Esophagus muscularis mucosa (tissue), 4 donors: ENCODE results near the gene ATE1. TPM values are rescaled to one million over a fixed set of nuclear protein-coding genes. Genes with fewer than 3 reads are reported as not detected.

ENCODE experiments used
- DNase-seq: peaks from one replicate; pipeline ENCODE4 v3.0.0-alpha.2; 2017; ENCODE audit errors: extremely low spot score
- H3K27ac ChIP-seq, 4 donors: fragments of 200-600 bp; sonication (generic); replicated peaks in 1 of 4; 1 replicate in 3 of 4; 2 replicates in 1 of 4; pipeline ENCODE4 v1.5.1; 2016 to 2019; ENCODE audit warnings: mild to moderate bottlenecking in 1 of 4
- H3K27me3 ChIP-seq, 4 donors: fragments of 200-600 bp; sonication (generic); one replicate each; pipeline versions ENCODE4 v1.5.1 to v1.6.0; 2016 to 2019
- H3K36me3 ChIP-seq, 4 donors: fragments of 200-600 bp; sonication (generic); one replicate each; pipeline ENCODE4 v1.5.1; 2016 to 2019
- H3K4me1 ChIP-seq, 4 donors: fragments of 200-600 bp; sonication (generic); one replicate each; pipeline ENCODE4 v1.5.1; 2016 to 2019
- H3K4me3 ChIP-seq, 4 donors: fragments of 200-600 bp; sonication (generic); 1 replicate in 2 of 4; 2 replicates in 2 of 4; pipeline ENCODE4 v1.5.1; 2016 to 2019; ENCODE audit warnings: mild to moderate bottlenecking in 4 of 4, moderate library complexity in 1 of 4
- H3K9me3 ChIP-seq, 4 donors: fragments of 200-600 bp; sonication (generic); 1 replicate in 3 of 4; 2 replicates in 1 of 4; pipeline ENCODE4 v1.5.1; 2016 to 2019
- CTCF ChIP-seq, 3 experiments: fragments of 200-600 bp in 2 of 3; fragments of 450-650 bp in 1 of 3; sonication (generic) in 2 of 3; IDR thresholded peaks; one replicate each; pipeline ENCODE4 v1.5.1; 2017 to 2019; ENCODE audit warnings: antibody characterized with exemption in 3 of 3, mild to moderate bottlenecking in 2 of 3, moderate library complexity in 1 of 3
- EP300 ChIP-seq: sonication (generic); formaldehyde crosslinking; IDR thresholded peaks from one replicate; pipeline ENCODE4 v1.6.1; 2017; ENCODE audit warnings: antibody characterized with exemption
- POLR2A ChIP-seq: fragments of 450-650 bp; IDR thresholded peaks from one replicate; pipeline ENCODE4 v1.6.1; 2017; ENCODE audit warnings: antibody characterized with exemption, moderate library complexity, mild to moderate bottlenecking, low read depth
- POLR2AphosphoS5 ChIP-seq, 2 donors: sonication (generic); formaldehyde crosslinking; IDR thresholded peaks; one replicate each; pipeline ENCODE4 v1.6.1; 2017; ENCODE audit warnings: antibody characterized with exemption in 2 of 2
- WGBS: methylation state at CpG from one replicate; pipeline ENCODE4 v1.1.5; 2018; 5-methylcytosine and 5-hydroxymethylcytosine counted together
- intact Hi-C: fragments of 100-400 bp; cut with DNase I; formaldehyde crosslinking; loops from one replicate; pipeline ENCODE4 v1.15.1; 2023
- total RNA-seq, 4 donors: library from RNA; depleted of rRNA; stranded (reverse); fragments of >200 nt; gene quantifications; one replicate each; pipeline versions ENCODE4 v1.1.0 to v1.2.1, GENCODE V29; 2016

Gene ATE1
- total RNA-seq, 4 donors from 2014 or later, result 27.8 to 29.5 (median 28.4) TPM

- Histone ChIP-seq H3K36me3 (peaks cover 0 to 21% (median 4%) of the 10 kb centered on the region in 4 donors), H3K9me3 (peaks cover 0 to 18% (median 8%) of the 10 kb centered on the region in 4 donors), H3K4me3 (no peak overlapping the region), H3K27me3 (no peaks in the 10 kb centered on the region), H3K4me1 (peaks cover 3 to 15% (median 13%) of the 10 kb centered on the region in 4 donors), H3K27ac (no peak overlapping the region)
- 100% methylated on average over 1 of the region's 1 CpG for WGBS
- TF ChIP-seq POLR2AphosphoS5 (IDR thresholded peaks at IDR 0.05), result no peak
- TF ChIP-seq EP300, result no peak
- no peak for TF ChIP-seq POLR2A
- no peak for TF ChIP-seq CTCF (IDR thresholded peaks at IDR 0.05)
- intact Hi-C loops, result no loop called here
- DNase-seq, result no peak
Observed at GRCh38 chr10:121754666-121755065, 173.2 kb downstream of the ATE1 start.

GRCh38 chr10:121753726-121754476 lies 173.9 kb downstream of the ATE1 start:
- Histone ChIP-seq H3K27ac (peak overlapping the region in 3 of 4 donors; percentile 34 to 56 (median 36)), H3K4me3 (no peak overlapping the region), H3K9me3 (peaks cover 0 to 14% (median 7%) of the 10 kb centered on the region in 4 donors), H3K36me3 (peaks cover 0 to 17% (median 4%) of the 10 kb centered on the region in 4 donors), H3K27me3 (no peaks in the 10 kb centered on the region), H3K4me1 (peaks cover 3 to 15% (median 13%) of the 10 kb centered on the region in 4 donors)
- intact Hi-C loops, result no loop called here
- no peak for DNase-seq
- 51% methylated on average over 6 of the region's 6 CpGs for WGBS
- no peak for TF ChIP-seq EP300
- peak in 2 of 3 experiments; percentile 10 to 36 for TF ChIP-seq CTCF (IDR thresholded peaks at IDR 0.05)
- no peak for TF ChIP-seq POLR2AphosphoS5 (IDR thresholded peaks at IDR 0.05)
- no peak for TF ChIP-seq POLR2A

GRCh38 chr10:121751191-121751760 lies 176.6 kb downstream of the ATE1 start:
- Histone ChIP-seq H3K4me3 (no peak overlapping the region), H3K9me3 (no peaks in the 10 kb centered on the region), H3K36me3 (peaks cover 0 to 3% (median 1%) of the 10 kb centered on the region in 4 donors), H3K27ac (no peak overlapping the region), H3K4me1 (peaks cover 3 to 15% (median 13%) of the 10 kb centered on the region in 4 donors), H3K27me3 (no peaks in the 10 kb centered on the region)
- no peak for TF ChIP-seq POLR2AphosphoS5 (IDR thresholded peaks at IDR 0.05)
- DNase-seq, result no peak
- WGBS, result 94% methylated on average over 3 of the region's 3 CpGs
- intact Hi-C loops, result no loop called here

- no peak for DNase-seq
- H3K27ac ChIP-seq, result no peak overlapping the region
- H3K36me3 ChIP-seq, result peaks cover 0 to 14% (median 11%) of the 10 kb centered on the region in 4 donors
- intact Hi-C loops, result no loop called here
- no peaks in the 10 kb centered on the region for H3K9me3 ChIP-seq
- 93% methylated on average over 3 of the region's 3 CpGs for WGBS
- TF ChIP-seq POLR2A (no peak), POLR2AphosphoS5 (IDR thresholded peaks at IDR 0.05) (no peak), CTCF (IDR thresholded peaks at IDR 0.05) (no peak), EP300 (no peak)
- no peak overlapping the region for H3K4me3 ChIP-seq
- H3K4me1 ChIP-seq, result no peaks in the 10 kb centered on the region
- H3K27me3 ChIP-seq, result no peaks in the 10 kb centered on the region
Observed at GRCh38 chr10:121747163-121747775, 180.6 kb downstream of the ATE1 start.

GRCh38 chr10:121741248-121741792 lies 186.5 kb downstream of the ATE1 start:
- DNase-seq, result no peak
- Histone ChIP-seq H3K27me3 (no peaks in the 10 kb centered on the region), H3K4me3 (no peak overlapping the region), H3K27ac (no peak overlapping the region), H3K9me3 (no peaks in the 10 kb centered on the region), H3K4me1 (peaks cover 0 to 6% (median 0%) of the 10 kb centered on the region in 4 donors), H3K36me3 (peaks cover 0 to 25% (median 17%) of the 10 kb centered on the region in 4 donors)
- intact Hi-C loops, result no loop called here
- WGBS, result 0% methylated on average over 1 of the region's 1 CpG
- TF ChIP-seq POLR2AphosphoS5 (IDR thresholded peaks at IDR 0.05), result no peak
- no peak for TF ChIP-seq CTCF (IDR thresholded peaks at IDR 0.05)
- no peak for TF ChIP-seq EP300
- TF ChIP-seq POLR2A, result no peak
